NCI-H748 treated with DMSO at 0.1 percent for 48 hours (cell line): Measurements from ENCODE around the gene PYGO2.
A peak's percentile ranks its signal among the peaks of the same experiment; 100 is the strongest.
"Not testable (repeated sequence)": the region's sequence is repeated elsewhere in the genome, so short reads cannot be mapped to it uniquely, and the experiment has no call there.

Source experiments
- DNase-seq: peaks from one replicate; lab custom pipeline; 2025; lab: John Stamatoyannopoulos, UW

PYGO2 gene

GRCh38 chr1:154978360-154978759 lies 16.8 kb upstream of the PYGO2 start:
- no peak for DNase-seq

GRCh38 chr1:154977762-154978161 lies 16.2 kb upstream of the PYGO2 start:
- not testable (repeated sequence) for DNase-seq

- DNase-seq: no peak
Measured at GRCh38 chr1:154975409-154976059, 14.0 kb upstream of the PYGO2 start.

- peak; percentile 97 for DNase-seq
Measured at GRCh38 chr1:154974808-154975408, 13.3 kb upstream of the PYGO2 start.

- DNase-seq: peak; percentile 99
Measured at GRCh38 chr1:154974102-154974807, 12.7 kb upstream of the PYGO2 start, which contains the start of gene CKS1B. Gene CKS1B, plus strand, starts transcription at chr1:154974681. Its CDS starts 65 bp downstream, at chr1:154974746.

- DNase-seq: peak; percentile 90
Measured at GRCh38 chr1:154973344-154974101, 11.9 kb upstream of the PYGO2 start.

- no peak for DNase-seq
Measured at GRCh38 chr1:154972517-154973343, 11.1 kb upstream of the PYGO2 start.

- no peak for DNase-seq
Measured at GRCh38 chr1:154972213-154972516, 10.6 kb upstream of the PYGO2 start.

- DNase-seq: no peak
Measured at GRCh38 chr1:154971341-154971998, 9.9 kb upstream of the PYGO2 start.

GRCh38 chr1:154970631-154971340 lies 9.2 kb upstream of the PYGO2 start, which contains the start of gene SHC1:
Gene SHC1, minus strand, starts transcription at chr1:154970747. Its CDS starts 221 bp downstream, at chr1:154970526.
- no peak for DNase-seq

- no peak for DNase-seq
Measured at GRCh38 chr1:154969860-154970452, 8.4 kb upstream of the PYGO2 start.

GRCh38 chr1:154969246-154969645 lies 7.7 kb upstream of the PYGO2 start:
- DNase-seq: no peak

GRCh38 chr1:154968731-154969130 lies 7.1 kb upstream of the PYGO2 start:
- DNase-seq: no peak

- no peak for DNase-seq
Measured at GRCh38 chr1:154967331-154967950, 5.9 kb upstream of the PYGO2 start.

- DNase-seq: no peak
Measured at GRCh38 chr1:154966111-154966510, 4.5 kb upstream of the PYGO2 start.

- no peak for DNase-seq
Measured at GRCh38 chr1:154964359-154964758, 2.8 kb upstream of the PYGO2 start.

- DNase-seq: no peak
Measured at GRCh38 chr1:154963643-154964042, 2.1 kb upstream of the PYGO2 start.

- no peak for DNase-seq
Measured at GRCh38 chr1:154962795-154963330, 1.3 kb upstream of the PYGO2 start.

- DNase-seq: no peak
Measured at GRCh38 chr1:154962156-154962749, 671 bp upstream of the PYGO2 start.
